Measurements from ENCODE around the gene TMEM63C. TPM values are rescaled to one million over a fixed set of nuclear protein-coding genes. Genes with fewer than 3 reads are reported as not detected.

The TMEM63C gene
- polyA plus RNA-seq, 1 donor: 7.7 TPM

DNA sequence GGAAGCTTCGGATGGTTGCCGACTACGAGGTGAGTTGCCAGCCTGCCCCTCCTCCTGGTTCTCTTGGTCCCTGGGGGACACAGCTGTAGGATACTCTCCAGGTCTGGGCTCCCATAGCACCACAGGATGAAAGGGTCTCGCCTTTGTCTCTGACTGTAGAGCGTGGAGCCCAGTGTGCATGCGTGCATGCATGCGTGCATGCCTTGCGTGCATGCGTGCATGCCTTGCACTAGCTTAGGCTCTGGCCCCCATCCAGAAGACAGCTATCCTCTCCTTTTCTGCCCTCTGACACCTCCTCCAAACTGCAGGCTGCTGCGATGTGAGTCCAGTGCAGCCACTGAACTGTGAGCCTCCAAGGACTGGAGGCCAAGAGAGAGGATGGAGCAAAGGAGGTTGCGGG lies 70.3 kb downstream of the TMEM63C start:
- no peak overlapping the region for H3K4me3 ChIP-seq (ENCODE audit: low read length)
- H3K36me3 ChIP-seq (ENCODE audit: control insufficient read depth, insufficient read depth, low read length): no peaks in the 10 kb centered on the region
- DNase-seq: no peak
- no peak overlapping the region for H3K27ac ChIP-seq (ENCODE audit: low read length)
- no peaks in the 10 kb centered on the region for H3K9me3 ChIP-seq (ENCODE audit: control insufficient read depth, low read depth, low read length)
- H3K4me1 ChIP-seq (ENCODE audit: control insufficient read depth, insufficient read depth, low read length): no peaks in the 10 kb centered on the region
- no CpG with 5 or more reads among the region's 11 CpGs for WGBS (ENCODE audit: insufficient coverage, low lambda C conversion rate)
- no peaks in the 10 kb centered on the region for H3K27me3 ChIP-seq (ENCODE audit: control insufficient read depth, insufficient read depth, low read length)

DNA sequence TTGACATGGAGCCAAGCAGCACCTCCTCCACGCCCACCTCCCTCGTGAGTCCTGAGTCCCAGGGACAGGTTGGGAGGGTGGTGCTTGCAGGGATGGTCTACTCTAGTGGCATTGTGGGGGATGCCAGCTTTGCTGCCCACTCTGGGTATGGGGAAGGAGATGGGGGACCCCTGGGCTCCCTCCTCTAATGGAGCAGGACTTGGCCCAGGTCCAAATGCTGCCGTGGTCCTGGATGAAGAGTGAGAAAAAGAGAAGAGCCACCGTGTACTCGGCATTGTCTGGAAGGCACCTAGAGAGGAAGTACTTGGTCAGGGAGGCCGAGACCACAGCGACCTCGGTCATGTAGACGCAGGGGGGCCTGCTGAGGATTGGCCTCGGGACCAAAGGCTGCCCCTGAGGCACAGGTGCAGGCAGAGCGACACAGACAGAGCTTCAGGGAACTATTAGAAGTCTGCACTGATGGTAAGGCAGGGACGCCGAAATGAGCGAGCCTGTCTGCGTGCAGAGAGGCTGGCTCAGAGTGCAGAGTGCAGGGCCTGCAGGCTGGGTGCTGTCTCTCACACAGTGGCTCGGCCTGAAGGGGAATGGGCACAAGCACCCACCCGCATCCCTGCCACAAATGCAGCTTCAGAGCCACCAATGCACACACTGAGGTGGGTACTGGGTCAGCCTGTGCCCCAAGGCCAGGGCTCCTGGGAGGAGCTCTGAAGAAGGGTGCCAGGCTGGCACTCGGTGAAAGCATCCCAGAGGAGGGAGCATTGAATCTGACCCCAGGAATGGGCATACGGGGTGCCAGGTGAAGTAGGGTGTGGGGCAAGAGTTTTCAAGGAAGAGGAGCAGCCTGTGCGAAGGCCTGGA lies 72.0 kb downstream of the TMEM63C start:
- Histone ChIP-seq H3K27me3 (ENCODE audit: control insufficient read depth, insufficient read depth, low read length) (no peaks in the 10 kb centered on the region), H3K27ac (ENCODE audit: low read length) (no peak overlapping the region), H3K4me3 (ENCODE audit: low read length) (no peak overlapping the region), H3K4me1 (ENCODE audit: control insufficient read depth, insufficient read depth, low read length) (no peaks in the 10 kb centered on the region), H3K9me3 (ENCODE audit: control insufficient read depth, low read depth, low read length) (no peaks in the 10 kb centered on the region), H3K36me3 (ENCODE audit: control insufficient read depth, insufficient read depth, low read length) (no peaks in the 10 kb centered on the region)
- 40% methylated on average over 1 of the region's 20 CpGs for WGBS (ENCODE audit: insufficient coverage, low lambda C conversion rate)
- no peak for DNase-seq

DNA sequence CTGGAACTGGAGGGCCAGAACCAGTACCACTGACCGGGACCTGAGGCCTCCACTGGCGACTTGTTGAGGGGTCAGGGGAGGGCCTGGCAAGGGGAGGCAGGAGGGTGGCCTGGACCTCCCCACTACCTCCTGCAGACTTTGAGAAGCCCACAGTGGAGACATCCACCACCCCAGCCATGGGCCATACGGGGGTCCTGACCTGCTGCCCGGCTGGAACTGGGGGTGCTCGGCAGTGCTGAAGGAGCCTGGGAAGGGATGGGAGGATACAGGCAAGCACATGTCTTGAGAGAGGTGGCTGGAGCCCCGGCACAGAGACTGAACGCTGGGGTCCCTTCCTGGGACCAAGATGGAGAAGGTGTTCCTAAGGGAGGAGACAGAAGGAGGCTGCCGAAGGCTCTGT lies 75.1 kb downstream of the TMEM63C start:
- Histone ChIP-seq H3K36me3 (ENCODE audit: control insufficient read depth, insufficient read depth, low read length) (no peaks in the 10 kb centered on the region), H3K27ac (ENCODE audit: low read length) (no peak overlapping the region), H3K9me3 (ENCODE audit: control insufficient read depth, low read depth, low read length) (no peaks in the 10 kb centered on the region), H3K4me3 (ENCODE audit: low read length) (no peak overlapping the region), H3K4me1 (ENCODE audit: control insufficient read depth, insufficient read depth, low read length) (no peaks in the 10 kb centered on the region), H3K27me3 (ENCODE audit: control insufficient read depth, insufficient read depth, low read length) (no peaks in the 10 kb centered on the region)
- no peak for DNase-seq
- WGBS (ENCODE audit: insufficient coverage, low lambda C conversion rate): no CpG with 5 or more reads among the region's 8 CpGs

DNA sequence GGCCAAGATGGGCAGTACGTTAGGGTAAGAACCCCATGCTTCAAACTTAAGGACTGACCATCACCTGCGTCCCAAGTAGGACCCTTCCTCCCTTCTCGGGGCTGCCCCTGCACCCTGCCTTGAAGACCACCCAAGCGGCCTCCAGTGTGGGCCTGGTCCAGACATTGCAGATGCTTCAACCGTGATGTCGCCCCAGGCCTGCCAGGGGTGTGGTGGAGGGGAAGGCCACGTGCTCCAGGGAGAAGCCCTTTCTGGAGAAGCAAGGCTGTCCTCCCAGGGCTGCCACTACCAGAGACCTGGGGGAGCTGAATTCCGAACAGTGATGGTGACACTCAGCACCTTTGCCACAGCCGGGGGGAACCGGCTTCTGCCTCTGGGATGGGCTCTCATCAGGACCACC lies 76.1 kb downstream of the TMEM63C start:
- H3K9me3 ChIP-seq (ENCODE audit: control insufficient read depth, low read depth, low read length): no peaks in the 10 kb centered on the region
- H3K4me3 ChIP-seq (ENCODE audit: low read length): no peak overlapping the region

DNA sequence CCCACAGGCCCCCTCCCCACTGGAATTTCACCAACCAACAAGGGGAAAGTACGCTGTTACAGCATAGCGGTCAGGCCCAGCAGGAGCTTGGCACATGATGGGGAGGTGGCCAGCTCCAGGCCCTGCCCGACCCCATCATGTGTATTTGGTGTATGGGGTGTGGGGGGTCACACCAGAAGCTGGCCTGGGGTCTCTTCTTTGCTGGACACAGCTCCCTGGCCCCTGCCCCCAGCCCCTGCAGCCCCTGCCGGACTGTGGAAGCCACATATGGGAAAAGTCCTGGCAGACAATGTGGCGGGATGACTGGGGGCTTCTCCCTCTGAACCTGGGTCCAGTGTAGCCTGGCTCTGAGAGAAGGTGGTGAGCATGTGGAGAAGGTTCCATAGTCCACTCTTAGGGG lies 77.0 kb downstream of the TMEM63C start:
- Histone ChIP-seq H3K27ac (ENCODE audit: low read length) (no peak overlapping the region), H3K36me3 (ENCODE audit: control insufficient read depth, insufficient read depth, low read length) (no peaks in the 10 kb centered on the region), H3K9me3 (ENCODE audit: control insufficient read depth, low read depth, low read length) (no peaks in the 10 kb centered on the region), H3K27me3 (ENCODE audit: control insufficient read depth, insufficient read depth, low read length) (no peaks in the 10 kb centered on the region), H3K4me3 (ENCODE audit: low read length) (no peak overlapping the region), H3K4me1 (ENCODE audit: control insufficient read depth, insufficient read depth, low read length) (no peaks in the 10 kb centered on the region)
- no CpG with 5 or more reads among the region's 5 CpGs for WGBS (ENCODE audit: insufficient coverage, low lambda C conversion rate)
- no peak for DNase-seq

More for the DNA sequence above, 76.1 kb downstream of the TMEM63C start:
- Histone ChIP-seq H3K36me3 (ENCODE audit: control insufficient read depth, insufficient read depth, low read length) (no peaks in the 10 kb centered on the region), H3K27me3 (ENCODE audit: control insufficient read depth, insufficient read depth, low read length) (no peaks in the 10 kb centered on the region), H3K4me1 (ENCODE audit: control insufficient read depth, insufficient read depth, low read length) (no peaks in the 10 kb centered on the region), H3K27ac (ENCODE audit: low read length) (no peak overlapping the region)
- no CpG with 5 or more reads among the region's 10 CpGs for WGBS (ENCODE audit: insufficient coverage, low lambda C conversion rate)
- no peak for DNase-seq

DNA sequence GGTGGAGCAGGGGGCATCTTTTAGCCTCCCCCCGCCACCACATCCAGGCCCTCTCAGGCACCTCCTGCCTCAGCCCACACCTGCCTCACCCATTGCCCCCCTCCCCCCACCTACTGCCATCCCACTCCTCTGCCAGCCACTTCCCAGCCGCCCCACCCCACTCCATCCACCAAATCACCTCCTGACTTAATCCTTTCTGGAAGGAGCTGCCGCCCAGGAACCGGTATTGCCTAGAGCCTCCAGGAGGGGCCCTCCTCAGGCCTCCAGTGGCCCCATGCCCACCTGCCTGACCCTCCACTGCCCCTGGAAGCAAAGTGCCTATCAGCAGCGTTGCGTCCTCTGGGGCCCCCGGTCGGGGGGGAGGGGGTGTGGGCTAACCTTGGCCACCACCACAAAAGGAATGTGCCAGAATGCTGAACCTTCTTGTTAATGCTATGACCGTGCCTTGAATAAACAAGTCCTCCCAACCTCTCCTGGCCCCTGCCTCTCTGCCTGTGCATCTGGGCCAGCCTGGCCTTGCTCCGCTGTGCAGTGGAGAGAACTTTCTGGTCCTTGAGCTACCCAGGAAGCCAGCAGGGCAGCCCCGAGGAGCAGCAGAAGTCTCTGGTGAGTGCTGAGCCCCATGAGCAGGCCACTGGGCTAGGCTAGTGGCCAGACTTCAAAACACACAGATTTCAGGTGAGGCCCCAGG lies 77.6 kb downstream of the TMEM63C start:
- H3K36me3 ChIP-seq (ENCODE audit: control insufficient read depth, insufficient read depth, low read length): no peaks in the 10 kb centered on the region
- no peak overlapping the region for H3K4me3 ChIP-seq (ENCODE audit: low read length)
- H3K9me3 ChIP-seq (ENCODE audit: control insufficient read depth, low read depth, low read length): no peaks in the 10 kb centered on the region
- no peak for DNase-seq
- H3K27ac ChIP-seq (ENCODE audit: low read length): no peak overlapping the region
- no peaks in the 10 kb centered on the region for H3K4me1 ChIP-seq (ENCODE audit: control insufficient read depth, insufficient read depth, low read length)
- no CpG with 5 or more reads among the region's 11 CpGs for WGBS (ENCODE audit: insufficient coverage, low lambda C conversion rate)
- no peaks in the 10 kb centered on the region for H3K27me3 ChIP-seq (ENCODE audit: control insufficient read depth, insufficient read depth, low read length)

DNA sequence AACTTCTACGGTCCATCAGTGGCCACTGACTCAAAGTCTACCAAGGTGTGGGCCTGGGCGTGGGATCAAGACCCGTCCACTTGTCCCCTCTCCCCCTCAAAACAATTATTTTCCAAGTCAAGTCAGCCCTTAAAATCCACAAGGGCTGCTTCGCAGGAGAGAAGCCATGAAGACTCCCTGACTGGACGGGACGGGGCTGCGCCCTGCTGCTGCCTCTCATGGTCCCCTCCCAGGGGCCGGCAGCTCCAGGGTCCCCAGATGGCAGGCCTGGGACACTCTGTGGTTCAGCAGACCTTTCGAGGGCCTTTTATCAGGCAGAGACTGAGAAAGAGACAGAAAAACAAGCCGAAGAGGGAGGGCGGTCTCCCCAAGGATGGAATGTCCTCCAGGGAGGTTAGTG lies 78.6 kb downstream of the TMEM63C start:
- WGBS (ENCODE audit: insufficient coverage, low lambda C conversion rate): no CpG with 5 or more reads among the region's 11 CpGs
- no peaks in the 10 kb centered on the region for H3K4me1 ChIP-seq (ENCODE audit: control insufficient read depth, insufficient read depth, low read length)
- H3K27ac ChIP-seq (ENCODE audit: low read length): no peak overlapping the region
- H3K4me3 ChIP-seq (ENCODE audit: low read length): no peak overlapping the region
- DNase-seq: no peak
- H3K27me3 ChIP-seq (ENCODE audit: control insufficient read depth, insufficient read depth, low read length): no peaks in the 10 kb centered on the region
- no peaks in the 10 kb centered on the region for H3K9me3 ChIP-seq (ENCODE audit: control insufficient read depth, low read depth, low read length)
- H3K36me3 ChIP-seq (ENCODE audit: control insufficient read depth, insufficient read depth, low read length): no peaks in the 10 kb centered on the region

DNA sequence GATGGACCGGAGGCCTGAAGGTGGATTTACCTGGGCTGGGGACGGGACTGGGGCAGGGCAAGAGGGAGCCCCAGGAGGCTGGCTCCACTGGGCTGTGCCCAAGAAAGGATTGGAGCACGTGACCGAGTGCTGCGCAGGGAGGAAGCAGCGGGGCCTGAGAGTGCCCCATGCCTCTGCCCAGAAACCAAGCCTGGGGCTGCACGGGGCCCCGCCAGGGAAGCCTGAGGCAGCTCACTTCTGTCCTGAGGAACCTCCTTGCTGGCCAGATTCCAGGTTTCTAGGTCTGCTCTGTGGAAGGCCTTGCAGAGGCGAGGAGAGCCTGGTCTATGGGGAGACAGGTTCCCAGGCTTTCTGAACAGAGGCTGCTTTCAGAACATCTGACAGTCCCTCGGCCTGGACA lies 79.0 kb downstream of the TMEM63C start:
- DNase-seq: no peak

DNA sequence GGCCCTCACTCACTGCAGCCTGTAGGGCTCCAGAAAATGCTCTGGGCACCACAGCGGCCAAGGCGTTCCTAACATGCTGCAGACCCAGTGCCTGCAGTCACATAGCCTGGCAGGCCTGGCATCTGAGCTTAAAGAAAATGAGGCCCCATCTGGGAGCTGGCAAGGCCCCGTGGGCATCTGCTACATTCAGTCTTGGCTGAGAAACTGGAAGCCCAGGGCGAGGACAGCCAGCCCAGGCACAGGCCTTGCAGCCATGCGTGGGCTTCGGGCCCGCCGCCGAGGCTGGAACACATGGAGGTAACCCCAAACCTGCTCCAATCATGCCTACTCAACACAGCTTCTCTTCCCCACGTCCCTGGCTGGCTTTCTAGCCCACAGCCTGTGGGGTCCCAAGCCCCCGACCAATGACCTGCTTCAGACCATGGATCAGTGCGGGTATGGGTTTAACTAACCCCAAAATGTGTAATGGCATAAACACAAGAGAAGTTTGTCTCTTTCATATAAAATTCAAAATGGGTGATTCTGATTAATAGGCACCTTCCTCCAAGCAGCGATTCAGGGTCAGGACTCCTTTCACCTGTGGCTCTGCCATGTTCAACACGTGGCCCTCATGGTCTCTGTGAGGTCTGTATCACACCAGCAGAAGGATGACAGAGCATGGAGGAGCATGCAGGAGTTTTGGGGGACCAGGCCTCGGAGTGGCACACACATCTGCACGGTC lies 83.0 kb downstream of the TMEM63C start:
- Histone ChIP-seq H3K36me3 (ENCODE audit: control insufficient read depth, insufficient read depth, low read length) (no peaks in the 10 kb centered on the region), H3K27me3 (ENCODE audit: control insufficient read depth, insufficient read depth, low read length) (peaks cover 30% of the 10 kb centered on the region), H3K9me3 (ENCODE audit: control insufficient read depth, low read depth, low read length) (peaks cover 1% of the 10 kb centered on the region), H3K4me1 (ENCODE audit: control insufficient read depth, insufficient read depth, low read length) (no peaks in the 10 kb centered on the region), H3K4me3 (ENCODE audit: low read length) (no peak overlapping the region), H3K27ac (ENCODE audit: low read length) (no peak overlapping the region)
- no peak for DNase-seq
- WGBS (ENCODE audit: insufficient coverage, low lambda C conversion rate): 89% methylated on average over 2 of the region's 16 CpGs

More for the DNA sequence above, 79.0 kb downstream of the TMEM63C start:
- H3K9me3 ChIP-seq (ENCODE audit: control insufficient read depth, low read depth, low read length): no peaks in the 10 kb centered on the region
- no peak overlapping the region for H3K4me3 ChIP-seq (ENCODE audit: low read length)
- H3K4me1 ChIP-seq (ENCODE audit: control insufficient read depth, insufficient read depth, low read length): no peaks in the 10 kb centered on the region
- no peaks in the 10 kb centered on the region for H3K36me3 ChIP-seq (ENCODE audit: control insufficient read depth, insufficient read depth, low read length)
- no CpG with 5 or more reads among the region's 10 CpGs for WGBS (ENCODE audit: insufficient coverage, low lambda C conversion rate)
- no peaks in the 10 kb centered on the region for H3K27me3 ChIP-seq (ENCODE audit: control insufficient read depth, insufficient read depth, low read length)
- no peak overlapping the region for H3K27ac ChIP-seq (ENCODE audit: low read length)

DNA sequence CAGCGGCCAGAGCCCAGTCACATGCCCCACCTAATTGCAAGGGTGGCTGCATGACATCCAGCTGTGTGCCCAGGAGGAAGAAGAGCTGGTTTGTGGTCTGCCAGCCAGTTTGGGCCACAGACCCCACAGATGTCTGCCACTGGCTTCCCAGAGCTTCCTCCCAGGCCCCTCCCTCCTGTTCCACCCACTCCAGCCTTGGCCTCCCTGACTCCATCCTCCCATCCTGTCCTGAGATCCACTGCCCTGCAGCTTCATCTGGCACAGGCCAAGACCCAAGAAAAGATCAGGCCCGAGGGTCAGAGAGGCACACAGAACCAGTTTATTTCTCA lies 83.6 kb downstream of the TMEM63C start:
- H3K9me3 ChIP-seq (ENCODE audit: control insufficient read depth, low read depth, low read length): peaks cover 3% of the 10 kb centered on the region
- H3K4me1 ChIP-seq (ENCODE audit: control insufficient read depth, insufficient read depth, low read length): no peaks in the 10 kb centered on the region
- DNase-seq: no peak
- H3K4me3 ChIP-seq (ENCODE audit: low read length): no peak overlapping the region
- no peaks in the 10 kb centered on the region for H3K36me3 ChIP-seq (ENCODE audit: control insufficient read depth, insufficient read depth, low read length)
- no peak overlapping the region for H3K27ac ChIP-seq (ENCODE audit: low read length)
- H3K27me3 ChIP-seq (ENCODE audit: control insufficient read depth, insufficient read depth, low read length): peaks cover 35% of the 10 kb centered on the region
- no CpG with 5 or more reads among the region's 2 CpGs for WGBS (ENCODE audit: insufficient coverage, low lambda C conversion rate)

All from large intestine (tissue), 3 donors.